Measurements from ENCODE around the gene MAPK8IP2. TPM values are rescaled to one million over a fixed set of nuclear protein-coding genes. Genes with fewer than 3 reads are reported as not detected.

Gene MAPK8IP2
- total RNA-seq, 1 donor from 2014 or later: 0.72 TPM

GRCh38 chr22:50575426-50575941, 25.1 kb upstream of the MAPK8IP2 start:
- no peak for DNase-seq (ENCODE audit: low spot score)

- DNase-seq (ENCODE audit: low spot score): no peak
Observed at GRCh38 chr22:50576070-50576469, 24.5 kb upstream of the MAPK8IP2 start.

- no peak for DNase-seq (ENCODE audit: low spot score)
Observed at GRCh38 chr22:50576806-50577696, 23.5 kb upstream of the MAPK8IP2 start.

- DNase-seq (ENCODE audit: low spot score): no peak
Observed at GRCh38 chr22:50577697-50577986, 23.0 kb upstream of the MAPK8IP2 start.

GRCh38 chr22:50577987-50578775, 22.4 kb upstream of the MAPK8IP2 start, which contains the start of gene CPT1B:
TSS of gene CPT1B (minus strand) at chr22:50578427. CDS start at chr22:50577915, 512 bp downstream.
- DNase-seq (ENCODE audit: low spot score): no peak

- DNase-seq (ENCODE audit: low spot score): no peak
Observed at GRCh38 chr22:50578776-50579310, 21.8 kb upstream of the MAPK8IP2 start.

GRCh38 chr22:50579752-50580151, 20.8 kb upstream of the MAPK8IP2 start:
- no peak for DNase-seq (ENCODE audit: low spot score)

- no peak for DNase-seq (ENCODE audit: low spot score)
Observed at GRCh38 chr22:50581031-50581949, 19.3 kb upstream of the MAPK8IP2 start.

- DNase-seq (ENCODE audit: low spot score): no peak
Observed at GRCh38 chr22:50581950-50582492, 18.6 kb upstream of the MAPK8IP2 start.

- DNase-seq (ENCODE audit: low spot score): peak; percentile 99
Observed at GRCh38 chr22:50582493-50583293, 17.9 kb upstream of the MAPK8IP2 start, which contains the start of gene CHKB. TSS of gene CHKB (minus strand) at chr22:50582849. CDS start at chr22:50582781, 68 bp downstream.

GRCh38 chr22:50583294-50583861, 17.2 kb upstream of the MAPK8IP2 start:
- no peak for DNase-seq (ENCODE audit: low spot score)

- no peak for DNase-seq (ENCODE audit: low spot score)
Observed at GRCh38 chr22:50584106-50585096, 16.2 kb upstream of the MAPK8IP2 start.

GRCh38 chr22:50585238-50585637, 15.4 kb upstream of the MAPK8IP2 start:
- DNase-seq (ENCODE audit: low spot score): no peak

- DNase-seq (ENCODE audit: low spot score): no peak
Observed at GRCh38 chr22:50585781-50586180, 14.8 kb upstream of the MAPK8IP2 start.

- DNase-seq (ENCODE audit: low spot score): no peak
Observed at GRCh38 chr22:50586416-50586815, 14.2 kb upstream of the MAPK8IP2 start.

- DNase-seq (ENCODE audit: low spot score): no peak
Observed at GRCh38 chr22:50587407-50587806, 13.2 kb upstream of the MAPK8IP2 start.

GRCh38 chr22:50595189-50595588, 5.4 kb upstream of the MAPK8IP2 start:
- DNase-seq (ENCODE audit: low spot score): no peak

- DNase-seq (ENCODE audit: low spot score): no peak
Observed at GRCh38 chr22:50597097-50597496, 3.5 kb upstream of the MAPK8IP2 start.
